HepG2 (cell line): ENCODE results near the gene KCNMA1. TPM values are rescaled to one million over a fixed set of nuclear protein-coding genes. Genes with fewer than 3 reads are reported as not detected.

ENCODE experiments used
- ATAC-seq: fragments of 200-7000 bp; cut with Tn5 transposase; 3 replicates; pipeline ENCODE4 v1.9.1; 2020; ENCODE audit warnings: mild to moderate bottlenecking, moderate library complexity
- BruUV-seq: library from RNA; stranded (reverse); fragments of 400-500 nt; replicated peaks from 2 replicates; lab custom pipeline; 2021; lab: Mats Ljungman, UMichigan
- CTCF ChIA-PET: fragments of 300-600 bp; formaldehyde crosslinking; extraction: SDS; loops from one replicate; lab custom pipeline; 2021; ENCODE audit warnings: low total read pairs, inconsistent platforms, low intra/inter-chr PET ratio; lab: Yijun Ruan, JAX
- POLR2A ChIA-PET: fragments of 350-600 bp; sonication (Branson Sonifier 250); formaldehyde crosslinking; loops from one replicate; lab custom pipeline; 2020; ENCODE audit warnings: antibody characterized with exemption, inconsistent platforms; lab: Yijun Ruan, JAX
- DNase-seq: peaks from one replicate; pipeline ENCODE4 v3.0.0-alpha.2; 2015; ENCODE audit warnings: low spot score
- FAIRE-seq: peaks from 3 replicates; lab custom pipeline; 2011; peaks lifted over from hg19 to GRCh38; lab: Jason Lieb, UNC
- H2AFZ ChIP-seq: one replicate; pipeline ENCODE4 v1.6.1; 2011; ENCODE audit warnings: low read length, inconsistent platforms
- H3K27ac ChIP-seq: fragments of 300-600 bp; 3 replicates; pipeline ENCODE4 v1.8.0; 2011; ENCODE audit warnings: mixed run types, mild to moderate bottlenecking, mixed read lengths, low read length, inconsistent platforms; ENCODE audit not compliant: insufficient read depth; ENCODE audit errors: extremely low read length
- H3K27me3 ChIP-seq, 2 experiments: fragments of 200-600 bp in 1 of 2; 2 replicates in 1 of 2; 3 replicates in 1 of 2; pipeline versions ENCODE4 v1.6.0 to v1.8.0; 2011; ENCODE audit warnings: low read length in 2 of 2, mild to moderate bottlenecking in 2 of 2, moderate library complexity in 2 of 2, inconsistent platforms in 1 of 2; ENCODE audit not compliant: insufficient read depth in 2 of 2, control insufficient read depth in 1 of 2
- H3K36me3 ChIP-seq, 2 experiments: fragments of 200-600 bp in 1 of 2; replicated peaks in 1 of 2; 2 replicates in 1 of 2; 3 replicates in 1 of 2; pipeline versions ENCODE4 v1.5.1 to v1.8.0; 2011; ENCODE audit warnings: low read length in 2 of 2, inconsistent platforms in 1 of 2; ENCODE audit not compliant: insufficient read depth in 2 of 2, control insufficient read depth in 1 of 2
- H3K4me1 ChIP-seq: 2 replicates; pipeline ENCODE4 v1.5.1; 2012; ENCODE audit warnings: low read length, inconsistent platforms; ENCODE audit not compliant: insufficient read depth
- H3K4me2 ChIP-seq: 2 replicates; pipeline ENCODE4 v1.6.0; 2011; ENCODE audit warnings: low read depth, low read length, inconsistent platforms
- H3K4me3 ChIP-seq, 3 experiments: fragments of 200-600 bp in 1 of 3; sonication (generic), shearing (Covaris generic) in 1 of 3; replicated peaks in 1 of 3; 2 replicates each; pipeline ENCODE4 v1.5.1; 2011 to 2016; ENCODE audit warnings: low read length in 3 of 3, inconsistent platforms in 2 of 3, low read depth in 2 of 3, mild to moderate bottlenecking in 2 of 3, control low read depth in 1 of 3, mixed read lengths in 1 of 3; ENCODE audit not compliant: insufficient read depth in 1 of 3
- H3K79me2 ChIP-seq: one replicate; pipeline ENCODE4 v1.6.1; 2011; ENCODE audit warnings: low read length, inconsistent platforms; ENCODE audit not compliant: insufficient read depth
- H3K9ac ChIP-seq: 2 replicates; pipeline ENCODE4 v1.6.0; 2011; ENCODE audit warnings: mild to moderate bottlenecking, low read depth, low read length, inconsistent platforms; ENCODE audit not compliant: insufficient read depth
- H3K9me3 ChIP-seq: 2 replicates; pipeline ENCODE4 v1.5.1; 2012; ENCODE audit warnings: mild to moderate bottlenecking, low read length
- H4K20me1 ChIP-seq: 2 replicates; pipeline ENCODE4 v1.6.0; 2011; ENCODE audit warnings: inconsistent platforms, mild to moderate bottlenecking, low read length, moderate library complexity; ENCODE audit not compliant: insufficient read depth
- GABPB1 ChIP-seq: IDR thresholded peaks from 2 replicates; pipeline ENCODE4 v1.6.1; 2016; ENCODE audit warnings: mild to moderate bottlenecking, missing genetic modification reagents, moderate library complexity, missing compliant biosample characterization
- ISX ChIP-seq: sonication (generic); formaldehyde crosslinking; conservative IDR thresholded peaks from 2 replicates; pipeline ENCODE4 v1.5.0; 2020; ENCODE audit warnings: missing genetic modification reagents
- MYC ChIP-seq: sonication (generic); formaldehyde crosslinking; IDR thresholded peaks from 2 replicates; pipeline ENCODE4 v1.9.0; 2021; ENCODE audit warnings: missing genetic modification reagents, borderline replicate concordance
- POLR2G ChIP-seq: fragments of 200-400 bp; formaldehyde crosslinking; IDR thresholded peaks from 2 replicates; pipeline ENCODE4 v1.6.1; 2018; ENCODE audit warnings: mild to moderate bottlenecking, low read depth, low read length, moderate library complexity
- RFXAP ChIP-seq: sonication (generic); formaldehyde crosslinking; IDR thresholded peaks from 2 replicates; pipeline ENCODE4 v1.4.0; 2020; ENCODE audit warnings: missing genetic modification reagents, borderline replicate concordance
- SNRNP70 ChIP-seq: fragments of 200-400 bp; formaldehyde crosslinking; IDR thresholded peaks from 2 replicates; pipeline ENCODE4 v1.6.1; 2017; ENCODE audit warnings: mild to moderate bottlenecking, low read depth, low read length, moderate library complexity
- TRIM24 ChIP-seq: sonication (generic); formaldehyde crosslinking; IDR thresholded peaks from 2 replicates; pipeline ENCODE4 v1.8.0; 2022; ENCODE audit warnings: mild to moderate bottlenecking, missing genetic modification reagents
- YY1 ChIP-seq: IDR thresholded peaks from 2 replicates; pipeline ENCODE4 v1.6.1; 2011; ENCODE audit warnings: low read length, low read depth, moderate library complexity, mild to moderate bottlenecking; ENCODE audit not compliant: insufficient read depth, insufficient replicate concordance
- ZNF75D ChIP-seq: sonication (generic); formaldehyde crosslinking; IDR thresholded peaks from 2 replicates; pipeline ENCODE4 v1.8.1; 2023; ENCODE audit warnings: missing genetic modification reagents, mild to moderate bottlenecking, borderline replicate concordance
- ZNF777 ChIP-seq: sonication (generic); formaldehyde crosslinking; IDR thresholded peaks from 2 replicates; pipeline ENCODE4 v1.4.0; 2020; ENCODE audit warnings: missing genetic modification reagents
- ZSCAN20 ChIP-seq: sonication (generic); formaldehyde crosslinking; IDR thresholded peaks from 2 replicates; pipeline ENCODE4 v1.4.0; 2020; ENCODE audit warnings: missing genetic modification reagents, mild to moderate bottlenecking, borderline replicate concordance
- WGBS: methylation state at CpG from one replicate; pipeline ENCODE4 v1.1.6; 2017; ENCODE audit warnings: low lambda C conversion rate; 5-methylcytosine and 5-hydroxymethylcytosine counted together
- in situ Hi-C: cut with HindIII; loops from 2 replicates; pipeline ENCODE4 v1.10.0; 2017; ENCODE audit warnings: low pct_unique_long_range_greater_than_20kb; ENCODE audit not compliant: extremely low pct_ligation_motif_present
- intact Hi-C: fragments of 100-400 bp; cut with micrococcal nuclease; formaldehyde crosslinking; loops from one replicate; pipeline ENCODE4 v1.10.0; 2022; ENCODE audit not compliant: unreplicated experiment
- polyA plus RNA-seq, 8 experiments: library from polyadenylated mRNA; depleted of rRNA in 3 of 8; stranded (reverse) in 7 of 8; unstranded in 1 of 8; fragments of >200 nt; fragmentation: Illumina TruSeq in 4 of 8; extraction: Trizol in 4 of 8; gene quantifications; 2 replicates each; pipeline versions ENCODE4 v1.2.1 to v1.2.3, GENCODE V29; 2011 to 2016; ENCODE audit warnings: low read depth in 4 of 8, missing spikeins in 1 of 8, mixed read lengths in 1 of 8; ENCODE audit not compliant: insufficient read depth in 1 of 8
- total RNA-seq, 5 experiments: library from RNA; depleted of rRNA; stranded (reverse); fragments of >200 nt; fragmentation: Illumina TruSeq; extraction: Trizol; gene quantifications; 2 replicates each; pipeline ENCODE4 v1.2.3, GENCODE V29; 2016; ENCODE audit warnings: low read depth in 1 of 5
- TF ChIP-seq, protein P1 (sequence below): sonication (generic); formaldehyde crosslinking; IDR thresholded peaks from 2 replicates; pipeline ENCODE4 v1.5.1; 2020; ENCODE audit warnings: missing genetic modification reagents, mild to moderate bottlenecking, borderline replicate concordance

The KCNMA1 gene
- total and polyA plus RNA-seq, 2 of the 13 experiments (the other 11 are each of a cell fraction or from before 2014, with no cell fraction given) = 0.02 TPM; not detected in 1

DNA sequence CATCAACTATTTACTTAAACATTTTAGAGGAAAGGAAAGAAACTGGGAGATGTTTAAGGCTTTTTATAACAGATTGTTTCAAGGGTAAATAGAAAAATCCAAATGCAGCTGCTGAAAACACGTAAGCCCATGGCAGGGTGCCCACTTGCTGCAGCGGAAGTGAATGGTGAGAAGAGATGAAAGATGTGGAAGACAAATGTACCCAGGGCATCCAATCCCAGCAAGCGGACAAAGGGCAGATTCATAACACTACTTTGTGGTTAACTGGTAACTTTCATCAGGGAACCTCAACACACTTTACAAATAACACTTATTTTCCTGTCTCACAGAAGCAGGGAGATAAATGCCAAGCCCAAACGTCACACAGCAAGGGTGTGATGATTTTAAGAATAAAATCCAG, 358.4 kb downstream of the KCNMA1 start (continued):
- TF ChIP-seq RFXAP (no peak), ISX (CRISPR knock-in tag) (no peak), SNRNP70 (no peak), POLR2G (no peak)

- ChIA-PET CTCF (no interaction called here), POLR2A (no interaction called here)
- Histone ChIP-seq H3K4me2 (no peak overlapping the region), H4K20me1 (no peaks in the 10 kb centered on the region), H3K4me1 (no peaks in the 10 kb centered on the region), H2AFZ (no peak overlapping the region), H3K9ac (no peak overlapping the region), H3K79me2 (no peaks in the 10 kb centered on the region), H3K36me3 (no peaks in the 10 kb centered on the region), H3K27ac (no peak overlapping the region), H3K4me3 (no peak overlapping the region), H3K9me3 (no peaks in the 10 kb centered on the region), H3K27me3 (no peaks in the 10 kb centered on the region)
- in situ Hi-C loops = no loop called here
- intact Hi-C loops = no loop called here
- no peak for TF ChIP-seq ZSCAN20 (CRISPR knock-in tag)
- TF ChIP-seq, protein P1, sequence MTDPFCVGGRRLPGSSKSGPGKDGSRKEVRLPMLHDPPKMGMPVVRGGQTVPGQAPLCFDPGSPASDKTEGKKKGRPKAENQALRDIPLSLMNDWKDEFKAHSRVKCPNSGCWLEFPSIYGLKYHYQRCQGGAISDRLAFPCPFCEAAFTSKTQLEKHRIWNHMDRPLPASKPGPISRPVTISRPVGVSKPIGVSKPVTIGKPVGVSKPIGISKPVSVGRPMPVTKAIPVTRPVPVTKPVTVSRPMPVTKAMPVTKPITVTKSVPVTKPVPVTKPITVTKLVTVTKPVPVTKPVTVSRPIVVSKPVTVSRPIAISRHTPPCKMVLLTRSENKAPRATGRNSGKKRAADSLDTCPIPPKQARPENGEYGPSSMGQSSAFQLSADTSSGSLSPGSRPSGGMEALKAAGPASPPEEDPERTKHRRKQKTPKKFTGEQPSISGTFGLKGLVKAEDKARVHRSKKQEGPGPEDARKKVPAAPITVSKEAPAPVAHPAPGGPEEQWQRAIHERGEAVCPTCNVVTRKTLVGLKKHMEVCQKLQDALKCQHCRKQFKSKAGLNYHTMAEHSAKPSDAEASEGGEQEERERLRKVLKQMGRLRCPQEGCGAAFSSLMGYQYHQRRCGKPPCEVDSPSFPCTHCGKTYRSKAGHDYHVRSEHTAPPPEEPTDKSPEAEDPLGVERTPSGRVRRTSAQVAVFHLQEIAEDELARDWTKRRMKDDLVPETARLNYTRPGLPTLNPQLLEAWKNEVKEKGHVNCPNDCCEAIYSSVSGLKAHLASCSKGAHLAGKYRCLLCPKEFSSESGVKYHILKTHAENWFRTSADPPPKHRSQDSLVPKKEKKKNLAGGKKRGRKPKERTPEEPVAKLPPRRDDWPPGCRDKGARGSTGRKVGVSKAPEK (CRISPR knock-in tag) = no peak
- TF ChIP-seq ZNF777 (CRISPR knock-in tag) = no peak
- no peak for TF ChIP-seq ZNF75D
- TF ChIP-seq TRIM24 = no peak
- no peak for TF ChIP-seq MYC (CRISPR knock-in tag)
- no peak for TF ChIP-seq GABPB1 (CRISPR knock-in tag)
- TF ChIP-seq YY1 = no peak
- FAIRE-seq (no peak), DNase-seq (no peak), ATAC-seq (no peak)
- BruUV-seq = no TSS peak
- WGBS = 0% methylated on average over 5 of the region's 5 CpGs
Measured at GRCh38 chr10:77274046-77274795, 363.4 kb downstream of the KCNMA1 start.
